GM19468 (cell line): ENCODE measurements around the gene ARHGEF7.

ENCODE experiments used
- ATAC-seq: cut with Tn5 transposase; IDR thresholded peaks from one replicate; pipeline ENCODE4 v1.9.1; 2021; ENCODE audit warnings: mild to moderate bottlenecking, moderate library complexity, moderate number of reproducible peaks; ENCODE audit not compliant: unreplicated experiment; ENCODE audit errors: extremely low read depth

ARHGEF7 gene

DNA sequence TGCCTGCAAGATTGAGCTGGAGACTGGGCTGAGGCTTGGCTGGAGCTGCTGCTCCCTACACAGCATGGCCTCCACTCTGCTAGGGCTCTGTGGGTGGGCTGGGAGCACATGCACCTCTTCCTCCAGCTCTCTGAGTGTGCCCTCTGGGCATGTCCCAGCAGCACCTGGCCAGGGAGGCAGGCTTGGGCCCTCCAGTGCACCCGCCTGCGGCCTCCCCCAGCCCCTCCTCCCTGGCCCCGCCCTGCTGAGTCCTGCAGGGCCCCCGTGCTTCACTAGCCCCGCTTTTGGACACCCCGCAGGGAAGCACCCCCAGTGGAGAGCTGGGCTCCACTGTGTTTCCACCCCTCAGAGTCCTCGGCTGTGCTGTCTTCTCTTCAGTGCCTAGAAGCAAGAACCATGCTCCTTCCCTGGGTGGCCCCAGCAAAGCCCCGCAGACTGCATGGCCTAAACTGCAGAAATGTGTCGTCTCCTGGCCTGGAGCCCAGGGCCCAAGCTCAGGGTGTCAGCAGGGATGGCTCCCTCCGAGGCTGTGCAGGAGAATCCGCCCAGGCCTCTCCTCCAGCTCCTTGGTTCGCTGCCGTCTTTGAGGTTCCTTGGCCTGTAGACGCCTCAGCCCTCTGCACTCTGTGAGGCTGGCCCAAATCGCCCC, 200.4 kb downstream of the ARHGEF7 start:
- ATAC-seq: no peak

DNA sequence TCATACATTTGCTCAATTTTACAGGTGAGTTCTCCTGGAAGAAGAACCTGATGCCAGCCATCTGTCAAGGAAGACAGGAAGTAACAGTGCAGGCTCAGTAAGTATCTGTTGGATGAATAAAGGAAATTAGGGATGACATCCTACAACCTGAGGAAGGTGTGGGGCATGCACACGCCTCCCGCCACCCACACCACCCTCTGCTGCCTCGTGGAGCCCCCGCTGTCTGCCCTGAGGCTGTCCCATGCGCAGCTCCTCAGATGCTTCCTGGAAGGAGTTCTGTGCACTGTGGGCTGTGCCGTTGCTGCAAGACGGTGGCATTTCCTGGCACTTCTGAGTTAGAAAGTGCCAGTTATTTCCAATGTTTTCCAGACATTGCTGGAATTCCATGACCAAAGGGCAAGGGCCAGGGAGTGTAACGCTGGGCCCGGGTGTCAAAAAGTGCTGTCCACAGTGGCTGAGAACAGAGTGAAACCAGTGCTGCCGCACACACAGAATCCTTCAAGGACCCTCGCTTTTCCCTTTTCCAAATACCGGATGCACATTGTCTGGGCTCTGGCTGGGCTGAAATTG, 201.1 kb downstream of the ARHGEF7 start:
- ATAC-seq: no peak

GRCh38 chr13:111317042-111317550, 202.0 kb downstream of the ARHGEF7 start:
- no peak for ATAC-seq

- no peak for ATAC-seq
Measured at GRCh38 chr13:111317571-111318345, 202.6 kb downstream of the ARHGEF7 start.

GRCh38 chr13:111318386-111318785, 203.3 kb downstream of the ARHGEF7 start:
- ATAC-seq: no peak

- ATAC-seq: no peak
Measured at GRCh38 chr13:111319521-111319920, 204.4 kb downstream of the ARHGEF7 start.

- ATAC-seq: no peak
Measured at GRCh38 chr13:111319998-111320911, 205.1 kb downstream of the ARHGEF7 start, which contains the start of gene TEX29. Gene TEX29, plus strand, starts transcription at chr13:111320642. Its CDS starts 249 bp downstream, at chr13:111320891.

DNA sequence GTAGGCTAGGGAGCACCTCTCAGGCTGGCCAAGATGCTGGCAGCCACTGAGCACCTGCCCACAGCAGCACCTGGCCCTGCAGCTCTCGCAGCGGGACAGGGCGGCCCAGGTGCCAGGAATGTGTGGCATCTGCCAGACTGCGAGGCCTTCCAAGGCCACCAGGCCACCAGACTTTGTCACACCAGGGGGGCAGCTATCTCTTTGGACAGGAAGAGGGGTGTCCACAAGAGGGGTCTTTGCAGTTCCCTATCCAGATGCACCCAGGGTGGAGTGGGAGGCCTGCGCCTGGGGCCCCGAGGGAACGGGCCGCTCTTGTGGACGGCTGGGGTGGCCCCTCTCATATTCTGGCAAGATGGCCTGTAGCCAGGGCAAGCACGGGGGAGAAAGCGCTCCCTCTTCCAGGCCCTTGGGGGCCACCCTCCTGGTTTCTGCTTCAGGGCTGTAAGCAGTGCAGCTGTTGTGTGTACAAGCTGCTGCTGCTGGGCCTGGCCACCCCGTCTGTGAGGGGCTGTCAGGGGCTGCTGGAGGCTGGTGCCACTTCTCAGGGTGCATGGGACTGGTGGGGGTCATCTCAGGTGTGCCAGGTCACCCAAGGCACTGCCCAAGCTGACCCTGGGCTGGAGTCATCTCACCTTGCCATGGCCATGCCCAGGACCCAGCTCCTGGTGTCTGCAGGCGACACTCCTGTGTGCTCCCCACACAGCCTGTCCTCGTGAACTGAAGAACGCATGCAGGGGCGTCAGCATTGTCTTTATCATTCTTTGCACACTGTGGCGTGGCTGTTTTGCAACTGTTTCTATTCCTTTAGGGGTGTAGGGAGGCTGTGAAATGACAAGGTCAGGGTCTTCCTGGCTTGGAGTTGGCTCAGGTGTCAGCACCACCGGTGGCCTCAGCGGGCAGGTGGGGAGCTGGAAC, 207.1 kb downstream of the ARHGEF7 start:
- no peak for ATAC-seq

DNA sequence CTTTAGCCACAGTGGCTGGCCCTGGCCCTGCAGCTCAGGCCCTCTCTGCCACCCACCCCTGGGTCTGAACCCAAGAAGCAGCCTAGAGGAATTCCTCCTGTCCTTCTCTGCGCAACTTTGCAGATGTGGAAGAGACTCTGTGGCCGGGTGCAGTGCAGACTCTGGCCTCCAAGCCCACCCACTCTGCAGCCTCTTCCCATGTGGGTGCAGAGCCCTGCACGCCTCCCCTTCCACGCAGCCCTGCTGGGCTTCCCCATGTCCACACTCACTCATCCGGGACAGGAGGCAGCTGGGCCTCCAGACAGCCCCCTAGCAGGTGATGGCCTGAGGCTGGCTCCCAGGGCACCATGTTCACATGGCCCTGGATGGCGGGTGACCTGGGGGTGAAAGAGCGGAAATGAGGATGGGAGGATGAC, 207.8 kb downstream of the ARHGEF7 start:
- no peak for ATAC-seq

- ATAC-seq: no peak
Measured at GRCh38 chr13:111323549-111323948, 208.4 kb downstream of the ARHGEF7 start.

GRCh38 chr13:111323950-111324651, 209.0 kb downstream of the ARHGEF7 start:
- ATAC-seq: no peak

DNA sequence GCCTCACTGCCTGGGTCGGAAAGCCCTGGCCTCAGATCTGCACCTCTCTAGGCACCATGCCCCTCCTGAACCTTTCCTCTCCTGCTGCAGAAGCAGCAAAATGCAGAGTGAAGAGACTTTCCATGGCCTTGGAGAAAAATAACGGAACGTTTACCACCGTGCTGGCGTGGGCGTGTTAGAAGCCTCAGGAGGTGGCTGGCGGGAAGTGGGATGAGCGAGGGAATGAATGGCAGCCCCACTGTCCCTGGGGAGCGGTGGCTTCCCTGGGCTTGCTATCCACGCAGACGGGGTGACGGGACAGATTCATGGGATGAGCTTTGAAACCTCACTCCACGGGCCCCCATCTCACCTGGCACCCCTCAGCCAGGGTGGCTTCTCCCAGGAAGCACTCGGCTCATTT, 209.6 kb downstream of the ARHGEF7 start:
- ATAC-seq: no peak

GRCh38 chr13:111325146-111325890, 210.2 kb downstream of the ARHGEF7 start:
- no peak for ATAC-seq

DNA sequence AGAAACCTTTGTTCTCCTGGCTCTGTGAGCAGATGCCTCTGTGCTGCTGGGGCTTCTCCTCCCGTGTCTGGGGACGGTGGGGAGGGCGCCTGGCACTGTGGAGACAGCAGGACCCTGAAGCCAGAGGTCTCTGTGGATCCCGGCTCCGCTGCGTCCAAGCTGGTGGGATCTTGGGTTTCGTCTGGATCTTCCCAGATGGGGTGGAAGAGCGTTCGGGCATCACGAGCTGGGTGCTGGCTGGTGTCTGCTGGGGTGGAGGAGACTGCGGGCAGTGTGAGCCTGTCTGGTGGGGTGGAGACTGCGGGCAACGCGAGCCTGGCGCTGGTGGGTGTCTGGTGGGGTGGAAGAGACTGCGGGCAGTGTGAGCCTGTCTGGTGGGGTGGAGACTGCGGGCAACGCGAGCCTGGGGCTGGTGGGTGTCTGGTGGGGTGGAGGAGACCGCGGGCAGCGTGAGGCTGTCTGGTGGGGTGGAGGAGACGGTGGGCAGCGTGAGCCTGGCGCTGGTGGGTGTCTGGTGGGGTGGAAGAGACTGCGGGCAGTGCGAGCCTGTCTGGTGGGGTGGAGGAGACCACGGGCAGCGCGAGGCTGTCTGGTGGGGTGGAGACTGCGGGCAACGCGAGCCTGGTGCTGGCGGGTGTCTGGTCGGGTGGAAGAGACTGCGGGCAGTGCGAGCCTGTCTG, 211.0 kb downstream of the ARHGEF7 start:
- ATAC-seq: no peak

GRCh38 chr13:111326621-111326965, 211.5 kb downstream of the ARHGEF7 start:
- no peak for ATAC-seq

DNA sequence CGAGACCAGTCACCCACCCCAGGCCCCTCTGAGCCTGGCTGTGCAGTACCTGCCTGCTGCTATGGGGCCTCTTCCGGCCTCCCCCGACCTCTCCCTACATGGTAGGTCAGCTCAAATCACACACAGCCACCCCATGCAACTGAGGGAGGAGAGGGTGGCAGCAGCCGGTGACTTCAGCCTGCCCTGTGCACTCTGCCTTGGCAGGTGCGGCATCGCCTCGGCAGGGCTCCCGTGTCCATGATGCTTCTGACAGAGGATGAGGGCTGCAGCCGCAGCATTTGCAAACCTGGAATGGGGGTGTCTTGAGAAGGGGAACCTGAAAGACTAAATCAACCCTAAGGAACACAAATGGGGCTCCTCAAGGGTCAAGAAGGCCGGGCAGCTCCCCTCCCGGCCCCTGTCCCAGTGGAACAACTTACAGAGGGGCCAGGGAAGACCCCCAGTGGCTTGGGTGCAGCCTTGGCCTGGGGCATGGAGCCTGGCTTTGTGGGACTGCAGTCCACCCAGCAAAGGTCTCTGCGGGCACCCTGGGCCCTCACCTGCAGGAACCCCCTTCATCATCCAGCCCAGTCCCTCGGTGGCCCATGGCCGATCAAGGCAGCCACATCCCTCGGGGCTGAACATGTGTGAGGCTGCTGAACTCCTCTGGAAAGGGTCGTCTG, 212.0 kb downstream of the ARHGEF7 start:
- no peak for ATAC-seq
